Kidney (tissue), 14 donors: Measurements from ENCODE around the gene CRNKL1. TPM values are rescaled to one million over a fixed set of nuclear protein-coding genes. Genes with fewer than 3 reads are reported as not detected.

Experiments
- DNase-seq, 5 donors: peaks; one replicate each; pipeline ENCODE4 v3.0.0-alpha.2; 2013 to 2020
- FAIRE-seq: peaks from 2 replicates; lab custom pipeline; 2012; peaks lifted over from hg19 to GRCh38; lab: Jason Lieb, UNC
- H3K27ac ChIP-seq, 2 donors: one replicate each; pipeline ENCODE4 v1.7.0; 2013; ENCODE audit warnings: low read depth in 2 of 2, low read length in 2 of 2, inconsistent platforms in 1 of 2
- H3K27me3 ChIP-seq: one replicate; pipeline ENCODE4 v1.7.1; 2013; ENCODE audit warnings: low read length, inconsistent platforms; ENCODE audit not compliant: control insufficient read depth, insufficient read depth
- H3K36me3 ChIP-seq, 3 donors: one replicate each; pipeline versions ENCODE4 v1.7.0 to v1.7.1; 2013; ENCODE audit warnings: low read length in 3 of 3, control low read depth in 1 of 3, inconsistent platforms in 1 of 3; ENCODE audit not compliant: insufficient read depth in 3 of 3, control insufficient read depth in 2 of 3
- H3K4me1 ChIP-seq, 3 donors: one replicate each; pipeline versions ENCODE4 v1.7.0 to v1.7.1; 2013; ENCODE audit warnings: low read length in 3 of 3, inconsistent platforms in 1 of 3, low read depth in 1 of 3; ENCODE audit not compliant: control insufficient read depth in 2 of 3, insufficient read depth in 2 of 3
- H3K4me3 ChIP-seq, 3 donors: one replicate each; pipeline versions ENCODE4 v1.7.0 to v1.8.1; 2013; ENCODE audit warnings: low read length in 3 of 3, control low read depth in 1 of 3, inconsistent platforms in 1 of 3
- H3K9ac ChIP-seq, 3 donors: one replicate each; pipeline versions ENCODE4 v1.7.0 to v1.7.1; 2013; ENCODE audit warnings: low read length in 3 of 3, control low read depth in 1 of 3, inconsistent platforms in 1 of 3
- H3K9me3 ChIP-seq, 3 donors: one replicate each; pipeline versions ENCODE4 v1.7.0 to v1.7.1; 2013; ENCODE audit warnings: low read length in 3 of 3, control low read depth in 1 of 3, inconsistent platforms in 1 of 3; ENCODE audit not compliant: control insufficient read depth in 2 of 3, insufficient read depth in 1 of 3
- intact Hi-C: fragments of 100-400 bp; cut with DNase I; formaldehyde crosslinking; loops from one replicate; pipeline ENCODE4 v1.11.1; 2022
- polyA plus RNA-seq: library from polyadenylated mRNA; stranded (reverse); fragments of 350-450 nt; fragmentation: Illumina TruSeq; extraction: RNeasy Lipid Tissue Mini Kit (QIAGEN cat#74804); gene quantifications from one replicate; pipeline ENCODE4 v1.2.3, GENCODE V29; 2014; ENCODE audit warnings: low read depth, low replicate concordance; ENCODE audit not compliant: insufficient read depth
- total RNA-seq: library from RNA; stranded (reverse); fragmentation: NEBNext Ultra II Directional; extraction: Animal tissue kit (Norgen Biotek cat#: 25700); gene quantifications from one replicate; pipeline ENCODE4 v1.2.1, GENCODE V29; 2021
- TF ChIP-seq, protein P1 (sequence below): IDR thresholded peaks from 3 replicates; pipeline ENCODE4 v1.5.1; 2012; ENCODE audit warnings: mild to moderate bottlenecking, moderate library complexity, borderline replicate concordance; ENCODE audit not compliant: insufficient read depth; ENCODE audit errors: extremely low read depth
- donor health status: control.
- donor health status: control.
- donor health status: control.
- donor health status: control.
- donor health status: control.
- donor health status: DM: yes; HTN: yes; CAD: no.
- donor health status: Normal renal cell carcinoma (clear cell type).

Gene CRNKL1
- total and polyA plus RNA-seq, 2 donors from 2014 or later, result 18.3 to 20.8 TPM

GRCh38 chr20:19998990-19999705 is 53.1 kb downstream of the CRNKL1 start:
- peaks cover 3 to 45% (median 19%) of the 10 kb centered on the region in 3 donors for H3K36me3 ChIP-seq
- H3K4me3 ChIP-seq, result no peak overlapping the region
- H3K9ac ChIP-seq, result no peak overlapping the region
- H3K4me1 ChIP-seq, result peaks cover 8 to 38% (median 21%) of the 10 kb centered on the region in 3 donors
- H3K27ac ChIP-seq, result peak overlapping the region in 1 of 2 donors; percentile 5
- FAIRE-seq (no peak), DNase-seq (no peak)
- no peaks in the 10 kb centered on the region for H3K27me3 ChIP-seq
- no peaks in the 10 kb centered on the region for H3K9me3 ChIP-seq
- intact Hi-C loops, result loop anchor here (10.0 kb wide), 2 partner anchors 214 to 304 kb away; no protein-coding TSS in a partner anchor
- TF ChIP-seq, protein P1, sequence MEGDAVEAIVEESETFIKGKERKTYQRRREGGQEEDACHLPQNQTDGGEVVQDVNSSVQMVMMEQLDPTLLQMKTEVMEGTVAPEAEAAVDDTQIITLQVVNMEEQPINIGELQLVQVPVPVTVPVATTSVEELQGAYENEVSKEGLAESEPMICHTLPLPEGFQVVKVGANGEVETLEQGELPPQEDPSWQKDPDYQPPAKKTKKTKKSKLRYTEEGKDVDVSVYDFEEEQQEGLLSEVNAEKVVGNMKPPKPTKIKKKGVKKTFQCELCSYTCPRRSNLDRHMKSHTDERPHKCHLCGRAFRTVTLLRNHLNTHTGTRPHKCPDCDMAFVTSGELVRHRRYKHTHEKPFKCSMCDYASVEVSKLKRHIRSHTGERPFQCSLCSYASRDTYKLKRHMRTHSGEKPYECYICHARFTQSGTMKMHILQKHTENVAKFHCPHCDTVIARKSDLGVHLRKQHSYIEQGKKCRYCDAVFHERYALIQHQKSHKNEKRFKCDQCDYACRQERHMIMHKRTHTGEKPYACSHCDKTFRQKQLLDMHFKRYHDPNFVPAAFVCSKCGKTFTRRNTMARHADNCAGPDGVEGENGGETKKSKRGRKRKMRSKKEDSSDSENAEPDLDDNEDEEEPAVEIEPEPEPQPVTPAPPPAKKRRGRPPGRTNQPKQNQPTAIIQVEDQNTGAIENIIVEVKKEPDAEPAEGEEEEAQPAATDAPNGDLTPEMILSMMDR, result no peak

DNA sequence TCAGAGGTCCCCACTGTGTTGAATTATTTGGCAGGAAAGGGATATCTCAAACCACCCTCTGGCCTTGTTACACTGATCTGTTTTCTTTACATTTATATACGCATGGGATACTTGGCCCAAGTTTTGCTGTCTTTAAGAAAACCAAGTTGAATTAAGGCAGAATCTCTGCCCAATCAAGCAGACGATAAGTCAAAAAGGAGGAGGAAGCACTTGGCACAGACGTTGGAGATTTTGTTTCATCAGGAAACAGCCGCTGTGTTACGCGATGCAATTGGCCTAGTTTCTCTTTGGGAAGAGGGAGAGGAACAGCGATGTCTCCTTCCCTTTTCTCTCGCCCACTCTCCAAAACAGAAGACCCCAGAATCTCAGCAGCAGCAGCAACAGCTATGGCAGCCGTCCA is 55.3 kb downstream of the CRNKL1 start:
- H3K9me3 ChIP-seq, result no peaks in the 10 kb centered on the region
- TF ChIP-seq, protein P1, result no peak
- intact Hi-C loops, result loop anchor here (10.0 kb wide), 2 partner anchors 212 to 302 kb away; no protein-coding TSS in a partner anchor
- peaks cover 3 to 50% (median 21%) of the 10 kb centered on the region in 3 donors for H3K36me3 ChIP-seq
- H3K27me3 ChIP-seq, result no peaks in the 10 kb centered on the region
- no peak overlapping the region for H3K9ac ChIP-seq
- FAIRE-seq, result no peak
- peaks cover 2 to 44% (median 27%) of the 10 kb centered on the region in 3 donors for H3K4me1 ChIP-seq
- H3K4me3 ChIP-seq, result no peak overlapping the region
- no peak overlapping the region for H3K27ac ChIP-seq
- DNase-seq, result no peak

- FAIRE-seq (no peak), DNase-seq (no peak)
- intact Hi-C loops, result loop anchor here (10.0 kb wide), 2 partner anchors 211 to 301 kb away; no protein-coding TSS in a partner anchor
- Histone ChIP-seq H3K27ac (no peak overlapping the region), H3K9me3 (no peaks in the 10 kb centered on the region), H3K4me3 (no peak overlapping the region), H3K9ac (no peak overlapping the region), H3K4me1 (peaks cover 3 to 44% (median 30%) of the 10 kb centered on the region in 3 donors), H3K27me3 (no peaks in the 10 kb centered on the region), H3K36me3 (peaks cover 3 to 50% (median 21%) of the 10 kb centered on the region in 3 donors)
- TF ChIP-seq, protein P1, result no peak
Observed at GRCh38 chr20:19996222-19996621, 56.0 kb downstream of the CRNKL1 start.
